GM19455 (cell line): Measurements from ENCODE around the gene RMND5A.

Experiments
- ATAC-seq: cut with Tn5 transposase; IDR thresholded peaks from one replicate; pipeline ENCODE4 v1.9.1; 2021; ENCODE audit not compliant: unreplicated experiment

Gene RMND5A

GRCh38 chr2:86764661-86765309 lies 44.7 kb downstream of the RMND5A start:
- ATAC-seq: no peak

- no peak for ATAC-seq
Measured at GRCh38 chr2:86765310-86765695, 45.2 kb downstream of the RMND5A start.

- no peak for ATAC-seq
Measured at GRCh38 chr2:86768189-86768949, 48.3 kb downstream of the RMND5A start.

- ATAC-seq: no peak
Measured at GRCh38 chr2:86769838-86770237, 49.7 kb downstream of the RMND5A start.

- ATAC-seq: no peak
Measured at GRCh38 chr2:86770816-86771301, 50.8 kb downstream of the RMND5A start.

- ATAC-seq: no peak
Measured at GRCh38 chr2:86772611-86773010, 52.5 kb downstream of the RMND5A start.

- ATAC-seq: no peak
Measured at GRCh38 chr2:86774862-86775261, 54.8 kb downstream of the RMND5A start.

GRCh38 chr2:86775338-86775737 lies 55.2 kb downstream of the RMND5A start:
- ATAC-seq: no peak

GRCh38 chr2:86776532-86776931 lies 56.4 kb downstream of the RMND5A start:
- no peak for ATAC-seq

GRCh38 chr2:86778957-86779356 lies 58.9 kb downstream of the RMND5A start:
- no peak for ATAC-seq

GRCh38 chr2:86779971-86780370 lies 59.9 kb downstream of the RMND5A start:
- no peak for ATAC-seq

GRCh38 chr2:86781363-86781762 lies 61.3 kb downstream of the RMND5A start:
- no peak for ATAC-seq

GRCh38 chr2:86782748-86783147 lies 62.7 kb downstream of the RMND5A start:
- ATAC-seq: no peak

GRCh38 chr2:86783615-86784339 lies 63.7 kb downstream of the RMND5A start:
- peak; percentile 94 for ATAC-seq

- no peak for ATAC-seq
Measured at GRCh38 chr2:86785456-86785855, 65.4 kb downstream of the RMND5A start.

- no peak for ATAC-seq
Measured at GRCh38 chr2:86786001-86786536, 66.0 kb downstream of the RMND5A start.

- no peak for ATAC-seq
Measured at GRCh38 chr2:86787736-86788135, 67.6 kb downstream of the RMND5A start.

- no peak for ATAC-seq
Measured at GRCh38 chr2:86788165-86788564, 68.1 kb downstream of the RMND5A start.

- no peak for ATAC-seq
Measured at GRCh38 chr2:86788881-86789686, 69.0 kb downstream of the RMND5A start.

- no peak for ATAC-seq
Measured at GRCh38 chr2:86789687-86790133, 69.6 kb downstream of the RMND5A start.
